SK-N-SH (cell line): ENCODE data around the gene BEND3. TPM values are rescaled to one million over a fixed set of nuclear protein-coding genes. Genes with fewer than 3 reads are reported as not detected.

ENCODE experiments used
- CTCF ChIA-PET: fragments of 300-600, 350-600 bp; formaldehyde crosslinking; extraction: SDS; loops from one replicate; lab custom pipeline; 2021; lab: Yijun Ruan, JAX
- POLR2A ChIA-PET: fragments of 350-600 bp; sonication (Branson Sonifier 250); formaldehyde crosslinking; extraction: SDS; loops from one replicate; lab custom pipeline; 2020; ENCODE audit warnings: antibody characterized with exemption, inconsistent platforms; lab: Yijun Ruan, JAX
- DNase-seq: peaks from one replicate; pipeline ENCODE4 v3.0.0; 2012
- H2AFZ ChIP-seq: fragments of 200-600 bp; sonication (generic); 2 replicates; pipeline ENCODE4 v1.8.1; 2016; ENCODE audit warnings: antibody characterized with exemption, mild to moderate bottlenecking, low read depth
- H3F3A ChIP-seq: fragments of 200-600 bp; sonication (generic); replicated peaks from 2 replicates; pipeline ENCODE3; 2016; ENCODE audit warnings: antibody characterized with exemption, mild to moderate bottlenecking; ENCODE audit not compliant: insufficient read depth
- H3K27ac ChIP-seq, 2 experiments: fragments of 200-500 bp in 1 of 2; fragments of 200-600 bp in 1 of 2; sonication (Bioruptor generic) in 1 of 2; sonication (generic), shearing (Covaris generic) in 1 of 2; 2 replicates each; pipeline versions ENCODE4 v1.5.1 to v1.6.1; 2014 to 2016; ENCODE audit warnings: low read depth in 2 of 2, inconsistent platforms in 1 of 2, low read length in 1 of 2, mild to moderate bottlenecking in 1 of 2, mixed read lengths in 1 of 2
- H3K27me3 ChIP-seq: fragments of 200-600 bp; sonication (generic), shearing (Covaris generic); 2 replicates; pipeline ENCODE4 v1.6.1; 2016; ENCODE audit warnings: mixed run types; ENCODE audit not compliant: insufficient read depth
- H3K36me3 ChIP-seq, 2 experiments: fragments of 200-500 bp in 1 of 2; fragments of 200-600 bp in 1 of 2; sonication (Bioruptor generic) in 1 of 2; sonication (generic) in 1 of 2; replicated peaks in 1 of 2; 2 replicates each; pipeline versions ENCODE3 to v1.5.1; 2014 to 2016; ENCODE audit warnings: low read length in 1 of 2, mild to moderate bottlenecking in 1 of 2; ENCODE audit not compliant: insufficient read depth in 2 of 2, control insufficient read depth in 1 of 2
- H3K4me1 ChIP-seq, 2 experiments: fragments of 200-500 bp in 1 of 2; fragments of 200-600 bp in 1 of 2; sonication (Bioruptor generic) in 1 of 2; sonication (generic), shearing (Covaris generic) in 1 of 2; 2 replicates each; pipeline versions ENCODE4 v1.5.1 to v1.6.1; 2014 to 2016; ENCODE audit warnings: low read depth in 1 of 2, low read length in 1 of 2, mixed run types in 1 of 2; ENCODE audit not compliant: insufficient read depth in 2 of 2, control insufficient read depth in 1 of 2
- H3K4me2 ChIP-seq: fragments of 200-600 bp; sonication (generic), shearing (Covaris generic); 2 replicates; pipeline ENCODE4 v1.6.1; 2017; ENCODE audit warnings: mixed run types
- H3K4me3 ChIP-seq, 2 experiments: fragments of 200-500 bp in 1 of 2; fragments of 200-600 bp in 1 of 2; sonication (Bioruptor generic) in 1 of 2; sonication (generic), shearing (Covaris generic) in 1 of 2; 2 replicates each; pipeline versions ENCODE4 v1.5.1 to v1.8.1; 2014 to 2016; ENCODE audit warnings: low read depth in 2 of 2, inconsistent platforms in 1 of 2, low read length in 1 of 2, mild to moderate bottlenecking in 1 of 2, mixed read lengths in 1 of 2, moderate library complexity in 1 of 2
- H3K79me2 ChIP-seq: fragments of 200-600 bp; sonication (generic); 2 replicates; pipeline ENCODE4 v1.8.1; 2017; ENCODE audit warnings: mild to moderate bottlenecking; ENCODE audit not compliant: insufficient read depth
- H3K9ac ChIP-seq: fragments of 200-600 bp; sonication (generic); 2 replicates; pipeline ENCODE4 v1.6.1; 2017; ENCODE audit warnings: mixed run types
- H3K9me2 ChIP-seq: fragments of 200-600 bp; sonication (generic); 2 replicates; pipeline ENCODE4 v1.6.1; 2017; ENCODE audit warnings: mixed run types
- H3K9me3 ChIP-seq: fragments of 200-600 bp; sonication (generic); 2 replicates; pipeline ENCODE4 v1.6.1; 2017; ENCODE audit warnings: mixed run types, mild to moderate bottlenecking, moderate library complexity
- H4K20me1 ChIP-seq: fragments of 200-600 bp; sonication (generic); 2 replicates; pipeline ENCODE4 v1.6.1; 2017; ENCODE audit warnings: mild to moderate bottlenecking, mixed run types; ENCODE audit not compliant: insufficient read depth
- CTCF ChIP-seq: fragments of 200-600 bp; sonication (generic); IDR thresholded peaks from 2 replicates; pipeline ENCODE4 v1.6.1; 2017; ENCODE audit warnings: antibody characterized with exemption, mild to moderate bottlenecking, moderate library complexity
- ELF1 ChIP-seq: IDR thresholded peaks from 2 replicates; pipeline ENCODE4 v1.4.0; 2012
- EP300 ChIP-seq, 2 experiments: IDR thresholded peaks; 2 replicates each; pipeline versions ENCODE4 v1.4.0 to v1.6.1; 2012; ENCODE audit warnings: borderline replicate concordance in 1 of 2, low read depth in 1 of 2, low read length in 1 of 2
- EZH2phosphoT487 ChIP-seq: fragments of 200-600 bp; sonication (generic); IDR thresholded peaks from 2 replicates; pipeline ENCODE4 v1.6.1; 2017; ENCODE audit warnings: low read depth, mixed run types, mild to moderate bottlenecking, antibody characterized with exemption, moderate library complexity, borderline replicate concordance
- FOSL2 ChIP-seq: IDR thresholded peaks from 2 replicates; pipeline ENCODE4 v1.4.0; 2012; ENCODE audit warnings: low read depth, mild to moderate bottlenecking, moderate library complexity, borderline replicate concordance
- FOXJ3 ChIP-seq: sonication (generic); formaldehyde crosslinking; IDR thresholded peaks from 2 replicates; pipeline ENCODE4 v1.5.1; 2020; ENCODE audit warnings: mild to moderate bottlenecking, missing genetic modification reagents
- FOXM1 ChIP-seq: IDR thresholded peaks from 2 replicates; pipeline ENCODE4 v1.4.0; 2012; ENCODE audit warnings: low read depth, mild to moderate bottlenecking
- GATA2 ChIP-seq: sonication (generic); formaldehyde crosslinking; IDR thresholded peaks from 2 replicates; pipeline ENCODE4 v1.5.0; 2020; ENCODE audit warnings: mild to moderate bottlenecking, missing genetic modification reagents
- IRF3 ChIP-seq: fragments of 150-350 bp; IDR thresholded peaks from 2 replicates; pipeline ENCODE4 v1.6.1; 2016; ENCODE audit warnings: mild to moderate bottlenecking, low read depth, low read length
- JUND ChIP-seq: IDR thresholded peaks from 2 replicates; pipeline ENCODE4 v1.4.0; 2012
- MEF2A ChIP-seq: IDR thresholded peaks from 2 replicates; pipeline ENCODE4 v1.4.0; 2012; ENCODE audit warnings: low read depth, borderline replicate concordance
- NFIC ChIP-seq: IDR thresholded peaks from 2 replicates; pipeline ENCODE4 v1.4.0; 2012; ENCODE audit warnings: borderline replicate concordance
- RCOR1 ChIP-seq: fragments of 150-350 bp; IDR thresholded peaks from 2 replicates; pipeline ENCODE4 v1.6.1; 2017; ENCODE audit warnings: antibody characterized with exemption, low read length
- RXRA ChIP-seq: IDR thresholded peaks from 2 replicates; pipeline ENCODE4 v1.4.0; 2012; ENCODE audit warnings: low read depth, mild to moderate bottlenecking, borderline replicate concordance
- SIN3A ChIP-seq: IDR thresholded peaks from 2 replicates; pipeline ENCODE4 v1.6.1; 2012; ENCODE audit warnings: low read depth, mild to moderate bottlenecking, low read length, moderate library complexity, borderline replicate concordance
- TAF1 ChIP-seq: IDR thresholded peaks from 2 replicates; pipeline ENCODE4 v1.6.1; 2012; ENCODE audit warnings: low read depth, mild to moderate bottlenecking, low read length, moderate library complexity, borderline replicate concordance
- TCF12 ChIP-seq: IDR thresholded peaks from 2 replicates; pipeline ENCODE4 v1.4.0; 2012
- TEAD4 ChIP-seq: IDR thresholded peaks from 2 replicates; pipeline ENCODE4 v1.4.0; 2012; ENCODE audit warnings: mild to moderate bottlenecking, borderline replicate concordance; ENCODE audit not compliant: insufficient read depth
- USF1 ChIP-seq: IDR thresholded peaks from 2 replicates; pipeline ENCODE4 v1.4.0; 2012; ENCODE audit warnings: low read depth, borderline replicate concordance
- USF2 ChIP-seq: fragments of 150-350 bp; IDR thresholded peaks from 2 replicates; pipeline ENCODE4 v1.6.1; 2017; ENCODE audit warnings: antibody characterized with exemption, low read length, low read depth, borderline replicate concordance
- WGBS: methylation state at CpG from one replicate; pipeline ENCODE4 v1.1.6; 2017; ENCODE audit warnings: low lambda C conversion rate; 5-methylcytosine and 5-hydroxymethylcytosine counted together
- polyA plus RNA-seq, 3 experiments: library from polyadenylated mRNA; depleted of rRNA; stranded (reverse); fragments of >200 nt; gene quantifications; 2 replicates each; pipeline ENCODE4 v1.2.3, GENCODE V29; 2012

BEND3 gene
- polyA plus RNA-seq, 1 of the 3 experiments (the other 2 are of a cell fraction) = 1.0 TPM

- Histone ChIP-seq H3K27me3 (no peaks in the 10 kb centered on the region), H3K79me2 (no peaks in the 10 kb centered on the region), H3K4me3 (no peak overlapping the region), H3K27ac (no peak overlapping the region), H4K20me1 (no peaks in the 10 kb centered on the region), H3K4me1 (peaks cover 0 to 12% of the 10 kb centered on the region in 2 experiments; a peak in 1 of 4 replicates), H3K4me2 (no peak overlapping the region), H3F3A (no peaks in the 10 kb centered on the region), H3K36me3 (no peaks in the 10 kb centered on the region), H3K9me3 (no peaks in the 10 kb centered on the region), H2AFZ (no peak overlapping the region), H3K9me2 (no peaks in the 10 kb centered on the region), H3K9ac (no peak overlapping the region)
- ChIA-PET POLR2A (no interaction called here), CTCF (interaction anchor here (2.3 kb wide), 1 partner anchor 20 kb away, joined by 8 read pairs; the partner anchor contains the start of gene MTRES1)
- no peak for DNase-seq
- TF ChIP-seq RCOR1 (no peak), ELF1 (no peak), EP300 (IDR thresholded peaks at IDR 0.05; ENCODE audit: borderline replicate concordance in 1 of 2, low read depth in 1 of 2, low read length in 1 of 2) (no peak), FOXM1 (no peak), FOSL2 (no peak), SIN3A (no peak), JUND (no peak), EZH2phosphoT487 (no peak), CTCF (no peak), TAF1 (no peak), USF2 (no peak), GATA2 (CRISPR knock-in tag) (no peak), USF1 (no peak), NFIC (no peak), FOXJ3 (CRISPR knock-in tag) (no peak), IRF3 (no peak), RXRA (no peak), MEF2A (no peak), TEAD4 (no peak), TCF12 (no peak)
- TF ChIP-seq, all 33 proteins: peak for 0
- WGBS = over 99% methylated on average over 7 of the region's 7 CpGs
Measured at GRCh38 chr6:107047807-107048206, 67.5 kb downstream of the BEND3 start.
